HCT116 (cell line): ENCODE results near the gene ZFP36L2. TPM values are rescaled to one million over a fixed set of nuclear protein-coding genes. Genes with fewer than 3 reads are reported as not detected.

ENCODE experiments used
- ATAC-seq: fragments of 200-7000 bp; cut with Tn5 transposase; 2 replicates; pipeline ENCODE4 v1.9.1; 2020; ENCODE audit warnings: mild to moderate bottlenecking, moderate library complexity
- BruUV-seq: library from RNA; stranded (reverse); fragments of 400-500 nt; replicated peaks from 2 replicates; lab custom pipeline; 2021; lab: Mats Ljungman, UMichigan
- CTCF ChIA-PET: fragments of 300-600 bp; sonication (Branson Sonifier 250); formaldehyde crosslinking; loops from one replicate; lab custom pipeline; 2021; ENCODE audit warnings: antibody characterized with exemption; lab: Charles Lee
- POLR2A ChIA-PET: fragments of 300-600, 350-600 bp; sonication (Branson Sonifier 250); formaldehyde crosslinking; loops from one replicate; lab custom pipeline; 2021; ENCODE audit warnings: antibody characterized with exemption; lab: Charles Lee
- RAD21 ChIA-PET, 2 experiments: fragments of 300-600 bp; sonication (Branson Sonifier 250); formaldehyde crosslinking; loops; one replicate each; lab custom pipeline; 2023; ENCODE audit warnings: low total read pairs in 2 of 2; ENCODE audit not compliant: uncharacterized antibody in 2 of 2, unreplicated experiment in 2 of 2, low non-redundant PET in 1 of 2; lab: Charles Lee
- DNase-seq: peaks from one replicate; pipeline ENCODE4 v3.0.0-alpha.2; 2010; ENCODE audit warnings: low read depth, low spot score
- H2AFZ ChIP-seq: fragments of 200-600 bp; shearing (Covaris generic), sonication (generic); 2 replicates; pipeline ENCODE4 v1.6.1; 2017; ENCODE audit warnings: low read depth, mixed run types, mixed read lengths, antibody characterized with exemption, low read length; ENCODE audit not compliant: poor library complexity, severe bottlenecking
- H3K27ac ChIP-seq: 2 replicates; pipeline ENCODE4 v1.5.1; 2012; ENCODE audit warnings: low read depth, low read length
- H3K27me3 ChIP-seq: fragments of 200-600 bp; sonication (generic); 2 replicates; pipeline ENCODE4 v1.6.1; 2016; ENCODE audit warnings: mixed run types, low read length, mixed read lengths; ENCODE audit not compliant: insufficient read depth
- H3K36me3 ChIP-seq, 2 experiments: fragments of 200-500 bp in 1 of 2; fragments of 200-600 bp in 1 of 2; sonication (Bioruptor generic) in 1 of 2; sonication (generic) in 1 of 2; 2 replicates each; pipeline versions ENCODE4 v1.5.1 to v1.6.1; 2014 to 2016; ENCODE audit warnings: low read length in 2 of 2, inconsistent platforms in 1 of 2, mixed read lengths in 1 of 2, mixed run types in 1 of 2; ENCODE audit not compliant: insufficient read depth in 2 of 2, control insufficient read depth in 1 of 2
- H3K4me1 ChIP-seq, 2 experiments: fragments of 200-600 bp in 1 of 2; sonication (generic) in 1 of 2; 2 replicates each; pipeline versions ENCODE4 v1.5.1 to v1.6.1; 2012 to 2017; ENCODE audit warnings: low read length in 2 of 2, inconsistent platforms in 1 of 2, mild to moderate bottlenecking in 1 of 2, mixed read lengths in 1 of 2, mixed run types in 1 of 2, moderate library complexity in 1 of 2; ENCODE audit not compliant: insufficient read depth in 2 of 2, control insufficient read depth in 1 of 2
- H3K4me2 ChIP-seq: fragments of 200-600 bp; sonication (generic); 2 replicates; pipeline ENCODE4 v1.6.1; 2017; ENCODE audit warnings: mixed run types, low read length, mixed read lengths
- H3K4me3 ChIP-seq, 2 experiments: fragments of 200-600 bp in 1 of 2; sonication (generic) in 1 of 2; replicated peaks in 1 of 2; 2 replicates each; pipeline ENCODE4 v1.5.1; 2011 to 2016; ENCODE audit warnings: low read length in 2 of 2, control low read depth in 1 of 2, low read depth in 1 of 2, mild to moderate bottlenecking in 1 of 2, mixed read lengths in 1 of 2, mixed run types in 1 of 2
- H3K79me2 ChIP-seq: fragments of 200-600 bp; sonication (generic); 2 replicates; pipeline ENCODE4 v1.6.1; 2017; ENCODE audit warnings: mild to moderate bottlenecking, mixed run types, low read length, moderate library complexity, mixed read lengths; ENCODE audit not compliant: insufficient read depth
- H3K9ac ChIP-seq: fragments of 200-600 bp; sonication (generic); 2 replicates; pipeline ENCODE4 v1.6.1; 2016; ENCODE audit warnings: low read length, mixed read lengths
- H3K9me2 ChIP-seq: fragments of 200-600 bp; sonication (generic), shearing (Covaris generic); 2 replicates; pipeline ENCODE4 v1.6.1; 2017; ENCODE audit warnings: mixed run types, mild to moderate bottlenecking, moderate library complexity; ENCODE audit not compliant: insufficient read depth
- H3K9me3 ChIP-seq, 2 experiments: fragments of 200-500 bp in 1 of 2; fragments of 200-600 bp in 1 of 2; sonication (Bioruptor generic) in 1 of 2; sonication (generic) in 1 of 2; 2 replicates each; pipeline ENCODE4 v1.6.1; 2014 to 2017; ENCODE audit warnings: low read length in 2 of 2, mixed read lengths in 2 of 2, inconsistent platforms in 1 of 2, low read depth in 1 of 2, mild to moderate bottlenecking in 1 of 2, mixed run types in 1 of 2, moderate library complexity in 1 of 2; ENCODE audit not compliant: control insufficient read depth in 1 of 2, insufficient read depth in 1 of 2
- H4K20me1 ChIP-seq: fragments of 200-600 bp; sonication (generic), shearing (Covaris generic); 2 replicates; pipeline ENCODE4 v1.6.1; 2017; ENCODE audit warnings: mixed run types, mild to moderate bottlenecking, moderate library complexity; ENCODE audit not compliant: insufficient read depth
- CBX3 ChIP-seq: IDR thresholded peaks from 2 replicates; pipeline ENCODE4 v1.6.1; 2012; ENCODE audit warnings: low read depth
- CEBPB ChIP-seq: IDR thresholded peaks from 2 replicates; pipeline ENCODE4 v1.6.1; 2012; ENCODE audit warnings: low read depth
- EGR1 ChIP-seq: IDR thresholded peaks from 2 replicates; pipeline ENCODE4 v1.6.1; 2012; ENCODE audit warnings: low read depth
- ELF1 ChIP-seq: IDR thresholded peaks from 2 replicates; pipeline ENCODE4 v1.6.1; 2012; ENCODE audit warnings: low read depth, borderline replicate concordance
- EZH2 ChIP-seq: fragments of 200-600 bp; sonication (generic); IDR thresholded peaks from 2 replicates; pipeline ENCODE4 v1.6.1; 2017; ENCODE audit warnings: antibody characterized with exemption, mixed run types
- EZH2phosphoT487 ChIP-seq: fragments of 200-600 bp; IDR thresholded peaks from 2 replicates; pipeline ENCODE4 v1.6.1; 2018; ENCODE audit warnings: antibody characterized with exemption, borderline replicate concordance
- FOSL1 ChIP-seq: IDR thresholded peaks from 2 replicates; pipeline ENCODE4 v1.6.1; 2012; ENCODE audit warnings: low read depth
- SIN3A ChIP-seq: IDR thresholded peaks from 2 replicates; pipeline ENCODE4 v1.6.1; 2012; ENCODE audit warnings: low read depth
- SP1 ChIP-seq: IDR thresholded peaks from 2 replicates; pipeline ENCODE4 v1.6.1; 2012; ENCODE audit warnings: low read depth
- TCF7L2 ChIP-seq: IDR thresholded peaks from 2 replicates; pipeline ENCODE4 v1.7.0; 2011; ENCODE audit warnings: borderline replicate concordance, inconsistent platforms; ENCODE audit not compliant: insufficient read depth, insufficient read length; ENCODE audit errors: extremely low read depth
- YY1 ChIP-seq: IDR thresholded peaks from 2 replicates; pipeline ENCODE4 v1.6.1; 2011; ENCODE audit warnings: low read length, low read depth, moderate library complexity, mild to moderate bottlenecking; ENCODE audit not compliant: insufficient replicate concordance; ENCODE audit errors: extremely low read depth
- intact Hi-C: fragments of 100-400 bp; cut with micrococcal nuclease; formaldehyde crosslinking; loops from 2 replicates; pipeline ENCODE4 v1.10.0; 2022
- total RNA-seq: library from RNA; stranded (reverse); gene quantifications from one replicate; pipeline ENCODE4 v1.2.1, GENCODE V29; 2021; ENCODE audit not compliant: unreplicated experiment
- TF ChIP-seq, protein P1 (sequence below): IDR thresholded peaks from 2 replicates; pipeline ENCODE4 v1.6.1; 2012
- TF ChIP-seq, protein P2 (sequence below): IDR thresholded peaks from 2 replicates; pipeline ENCODE4 v1.6.1; 2012; ENCODE audit warnings: low read depth
- TF ChIP-seq, protein P3 (sequence below): IDR thresholded peaks from 2 replicates; pipeline ENCODE4 v1.6.1; 2011; ENCODE audit warnings: mild to moderate bottlenecking, low read length, moderate library complexity; ENCODE audit not compliant: insufficient replicate concordance; ENCODE audit errors: extremely low read depth

The ZFP36L2 gene
- total RNA-seq, 1 experiment from 2014 or later = 30.3 TPM

DNA sequence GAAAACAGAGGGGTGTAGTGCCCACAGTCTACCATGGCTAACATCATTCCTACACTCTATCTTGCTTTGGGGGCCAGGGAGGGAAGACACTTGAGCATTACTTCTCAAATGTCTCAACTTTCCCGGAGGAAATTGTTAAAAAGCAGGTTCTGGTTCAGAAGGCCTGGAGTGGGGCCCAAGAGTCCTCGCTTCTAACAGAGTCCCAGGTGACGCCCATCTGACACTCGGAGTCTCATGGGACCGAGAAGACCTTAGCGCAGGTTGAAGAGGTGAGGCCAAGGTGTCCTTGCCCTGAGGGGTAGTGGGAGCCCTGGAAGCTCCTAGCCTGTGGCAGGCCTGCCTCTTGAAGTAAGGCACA lies 40.1 kb downstream of the ZFP36L2 start:
- peak overlapping the region; percentile 51; the same call in 1 of the 2 replicates for H3K27ac ChIP-seq

DNA sequence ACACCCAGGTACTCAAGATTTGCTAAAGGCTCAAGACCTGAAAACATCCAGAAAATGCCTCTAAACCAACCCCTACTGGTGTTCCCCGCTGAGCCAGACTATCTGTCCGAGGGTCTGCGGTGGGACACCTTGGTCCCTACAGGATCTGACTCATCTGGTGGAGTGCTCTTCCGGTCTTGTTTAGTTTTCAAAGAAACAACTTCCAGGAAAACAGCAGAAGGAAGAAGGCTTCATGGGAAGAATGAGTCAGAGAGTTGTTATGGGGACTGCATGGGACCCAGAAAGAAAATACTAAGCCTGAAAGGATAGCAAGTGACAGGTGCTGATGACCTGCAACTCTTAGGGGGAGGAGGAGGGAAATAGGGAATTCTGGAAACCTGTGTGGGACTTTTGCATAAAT lies 41.3 kb downstream of the ZFP36L2 start:
- Histone ChIP-seq H3K79me2 (no peaks in the 10 kb centered on the region), H3K4me1 (peaks cover 22 to 62% of the 10 kb centered on the region in 2 experiments), H3K9me2 (no peaks in the 10 kb centered on the region), H3K4me2 (peak overlapping the region; percentile 73), H3K9me3 (no peaks in the 10 kb centered on the region), H3K36me3 (no peaks in the 10 kb centered on the region), H3K9ac (peak overlapping the region; percentile 60), H3K27me3 (no peaks in the 10 kb centered on the region), H2AFZ (peak overlapping the region; percentile 29), H4K20me1 (no peaks in the 10 kb centered on the region), H3K27ac (peak overlapping the region; percentile 51), H3K4me3 (peak overlapping the region in 1 of 2 experiments; percentile 27; a peak in 2 of 4 replicates)
- POLR2A ChIA-PET = no interaction called here
- DNase-seq (peak; percentile 69), ATAC-seq (peak; percentile 29)
- intact Hi-C loops = no loop called here
- RAD21 ChIA-PET = no interaction called here
- CTCF ChIA-PET = no interaction called here
- no TSS peak for BruUV-seq
- TF ChIP-seq EGR1 (no peak), CBX3 (no peak), ELF1 (no peak), FOSL1 (no peak), TCF7L2 (no peak), CEBPB (no peak), YY1 (no peak), SIN3A (no peak)
- TF ChIP-seq, protein P1, sequence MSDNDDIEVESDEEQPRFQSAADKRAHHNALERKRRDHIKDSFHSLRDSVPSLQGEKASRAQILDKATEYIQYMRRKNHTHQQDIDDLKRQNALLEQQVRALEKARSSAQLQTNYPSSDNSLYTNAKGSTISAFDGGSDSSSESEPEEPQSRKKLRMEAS = no peak
- TF ChIP-seq, protein P2, sequence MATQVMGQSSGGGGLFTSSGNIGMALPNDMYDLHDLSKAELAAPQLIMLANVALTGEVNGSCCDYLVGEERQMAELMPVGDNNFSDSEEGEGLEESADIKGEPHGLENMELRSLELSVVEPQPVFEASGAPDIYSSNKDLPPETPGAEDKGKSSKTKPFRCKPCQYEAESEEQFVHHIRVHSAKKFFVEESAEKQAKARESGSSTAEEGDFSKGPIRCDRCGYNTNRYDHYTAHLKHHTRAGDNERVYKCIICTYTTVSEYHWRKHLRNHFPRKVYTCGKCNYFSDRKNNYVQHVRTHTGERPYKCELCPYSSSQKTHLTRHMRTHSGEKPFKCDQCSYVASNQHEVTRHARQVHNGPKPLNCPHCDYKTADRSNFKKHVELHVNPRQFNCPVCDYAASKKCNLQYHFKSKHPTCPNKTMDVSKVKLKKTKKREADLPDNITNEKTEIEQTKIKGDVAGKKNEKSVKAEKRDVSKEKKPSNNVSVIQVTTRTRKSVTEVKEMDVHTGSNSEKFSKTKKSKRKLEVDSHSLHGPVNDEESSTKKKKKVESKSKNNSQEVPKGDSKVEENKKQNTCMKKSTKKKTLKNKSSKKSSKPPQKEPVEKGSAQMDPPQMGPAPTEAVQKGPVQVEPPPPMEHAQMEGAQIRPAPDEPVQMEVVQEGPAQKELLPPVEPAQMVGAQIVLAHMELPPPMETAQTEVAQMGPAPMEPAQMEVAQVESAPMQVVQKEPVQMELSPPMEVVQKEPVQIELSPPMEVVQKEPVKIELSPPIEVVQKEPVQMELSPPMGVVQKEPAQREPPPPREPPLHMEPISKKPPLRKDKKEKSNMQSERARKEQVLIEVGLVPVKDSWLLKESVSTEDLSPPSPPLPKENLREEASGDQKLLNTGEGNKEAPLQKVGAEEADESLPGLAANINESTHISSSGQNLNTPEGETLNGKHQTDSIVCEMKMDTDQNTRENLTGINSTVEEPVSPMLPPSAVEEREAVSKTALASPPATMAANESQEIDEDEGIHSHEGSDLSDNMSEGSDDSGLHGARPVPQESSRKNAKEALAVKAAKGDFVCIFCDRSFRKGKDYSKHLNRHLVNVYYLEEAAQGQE = no peak
- TF ChIP-seq, protein P3, sequence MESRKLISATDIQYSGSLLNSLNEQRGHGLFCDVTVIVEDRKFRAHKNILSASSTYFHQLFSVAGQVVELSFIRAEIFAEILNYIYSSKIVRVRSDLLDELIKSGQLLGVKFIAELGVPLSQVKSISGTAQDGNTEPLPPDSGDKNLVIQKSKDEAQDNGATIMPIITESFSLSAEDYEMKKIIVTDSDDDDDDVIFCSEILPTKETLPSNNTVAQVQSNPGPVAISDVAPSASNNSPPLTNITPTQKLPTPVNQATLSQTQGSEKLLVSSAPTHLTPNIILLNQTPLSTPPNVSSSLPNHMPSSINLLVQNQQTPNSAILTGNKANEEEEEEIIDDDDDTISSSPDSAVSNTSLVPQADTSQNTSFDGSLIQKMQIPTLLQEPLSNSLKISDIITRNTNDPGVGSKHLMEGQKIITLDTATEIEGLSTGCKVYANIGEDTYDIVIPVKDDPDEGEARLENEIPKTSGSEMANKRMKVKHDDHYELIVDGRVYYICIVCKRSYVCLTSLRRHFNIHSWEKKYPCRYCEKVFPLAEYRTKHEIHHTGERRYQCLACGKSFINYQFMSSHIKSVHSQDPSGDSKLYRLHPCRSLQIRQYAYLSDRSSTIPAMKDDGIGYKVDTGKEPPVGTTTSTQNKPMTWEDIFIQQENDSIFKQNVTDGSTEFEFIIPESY = no peak

More for the DNA sequence above, 40.1 kb downstream of the ZFP36L2 start:
- Histone ChIP-seq H3K4me2 (peak overlapping the region; percentile 73; the same call in 1 of the 2 replicates), H3K36me3 (no peaks in the 10 kb centered on the region), H3K9me3 (no peaks in the 10 kb centered on the region), H3K9ac (no peak overlapping the region), H3K79me2 (no peaks in the 10 kb centered on the region), H3K4me1 (peaks cover 21 to 50% of the 10 kb centered on the region in 2 experiments), H3K4me3 (no peak overlapping the region), H2AFZ (no peak overlapping the region), H4K20me1 (no peaks in the 10 kb centered on the region), H3K9me2 (no peaks in the 10 kb centered on the region), H3K27me3 (no peaks in the 10 kb centered on the region)
- ChIA-PET CTCF (no interaction called here), POLR2A (no interaction called here), RAD21 (interaction anchor here in 1 of 2 experiments (1.0 kb wide), 1 partner anchor 40 kb away, joined by 3 read pairs; the partner anchor contains the start of gene ZFP36L2)
- no TSS peak for BruUV-seq
- DNase-seq (no peak), ATAC-seq (no peak)
- no peak for TF ChIP-seq SP1
- TF ChIP-seq EZH2 = no peak
- TF ChIP-seq EZH2phosphoT487 = no peak
- no peak for TF ChIP-seq EGR1
- intact Hi-C loops = no loop called here
